Loucy (cell line): Measurements from ENCODE around the gene RAB11FIP3.

Source experiments
- CTCF ChIP-seq: fragments of 200-600 bp; sonication (generic); conservative IDR thresholded peaks from 2 replicates; pipeline ENCODE4 v1.5.1; 2014; ENCODE audit warnings: mild to moderate bottlenecking, antibody characterized with exemption, low read length
- EZH2phosphoT487 ChIP-seq: fragments of 200-600 bp; IDR thresholded peaks from 2 replicates; pipeline ENCODE4 v1.6.1; 2018; ENCODE audit warnings: antibody characterized with exemption, mild to moderate bottlenecking, moderate library complexity, borderline replicate concordance

GRCh38 chr16:396199-396598 is 29.2 kb upstream of the RAB11FIP3 start:
- no peak for TF ChIP-seq CTCF
- no peak for TF ChIP-seq EZH2phosphoT487
